Gastroesophageal sphincter (tissue), 3 donors: ENCODE results near the gene SLCO1C1.

Experiments
- POLR2A ChIP-seq, 2 donors: fragments of 450-650 bp; IDR thresholded peaks; one replicate each; pipeline ENCODE4 v1.6.1; 2017; ENCODE audit warnings: antibody characterized with exemption in 2 of 2, mild to moderate bottlenecking in 2 of 2, moderate library complexity in 1 of 2
- POLR2AphosphoS5 ChIP-seq: sonication (generic); formaldehyde crosslinking; IDR thresholded peaks from one replicate; pipeline ENCODE4 v1.6.1; 2017; ENCODE audit warnings: antibody characterized with exemption
- TF ChIP-seq, protein P1 (sequence below), 4 experiments: fragments of 200-600 bp in 2 of 4; fragments of 450-650 bp in 2 of 4; sonication (generic) in 1 of 4; IDR thresholded peaks; one replicate each; pipeline ENCODE4 v1.5.1; 2017 to 2019; ENCODE audit warnings: antibody characterized with exemption in 4 of 4, mild to moderate bottlenecking in 2 of 4, moderate library complexity in 2 of 4

DNA sequence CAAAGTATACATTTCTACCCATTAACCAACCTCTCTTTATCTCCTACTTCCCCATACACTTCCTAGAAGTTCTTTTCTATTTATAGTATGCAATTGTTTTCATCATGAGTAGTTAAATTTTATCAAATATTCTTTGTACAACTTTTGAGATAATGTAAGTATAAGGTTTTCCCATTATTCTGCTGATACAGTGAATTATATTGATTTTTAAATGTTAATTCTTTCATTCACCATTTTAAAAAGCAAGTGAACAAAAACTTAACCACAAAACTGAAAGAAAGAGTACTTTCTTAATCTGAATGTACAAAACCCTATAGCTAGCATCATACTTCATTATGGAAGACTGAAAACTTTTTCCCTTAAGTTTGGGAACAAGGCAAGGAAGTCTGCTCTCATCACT, 105.9 kb downstream of the SLCO1C1 start:
- TF ChIP-seq POLR2AphosphoS5 (no peak), POLR2A (IDR thresholded peaks at IDR 0.05) (no peak)
- TF ChIP-seq, protein P1, sequence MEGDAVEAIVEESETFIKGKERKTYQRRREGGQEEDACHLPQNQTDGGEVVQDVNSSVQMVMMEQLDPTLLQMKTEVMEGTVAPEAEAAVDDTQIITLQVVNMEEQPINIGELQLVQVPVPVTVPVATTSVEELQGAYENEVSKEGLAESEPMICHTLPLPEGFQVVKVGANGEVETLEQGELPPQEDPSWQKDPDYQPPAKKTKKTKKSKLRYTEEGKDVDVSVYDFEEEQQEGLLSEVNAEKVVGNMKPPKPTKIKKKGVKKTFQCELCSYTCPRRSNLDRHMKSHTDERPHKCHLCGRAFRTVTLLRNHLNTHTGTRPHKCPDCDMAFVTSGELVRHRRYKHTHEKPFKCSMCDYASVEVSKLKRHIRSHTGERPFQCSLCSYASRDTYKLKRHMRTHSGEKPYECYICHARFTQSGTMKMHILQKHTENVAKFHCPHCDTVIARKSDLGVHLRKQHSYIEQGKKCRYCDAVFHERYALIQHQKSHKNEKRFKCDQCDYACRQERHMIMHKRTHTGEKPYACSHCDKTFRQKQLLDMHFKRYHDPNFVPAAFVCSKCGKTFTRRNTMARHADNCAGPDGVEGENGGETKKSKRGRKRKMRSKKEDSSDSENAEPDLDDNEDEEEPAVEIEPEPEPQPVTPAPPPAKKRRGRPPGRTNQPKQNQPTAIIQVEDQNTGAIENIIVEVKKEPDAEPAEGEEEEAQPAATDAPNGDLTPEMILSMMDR (IDR thresholded peaks at IDR 0.05): no peak
